Mesendoderm (in vitro differentiated cells): ENCODE measurements around the gene GGNBP2.

ENCODE experiments used
- DNase-seq: peaks from one replicate; pipeline ENCODE4 v3.0.0; 2013
- H2AK5ac ChIP-seq: 2 replicates; pipeline ENCODE4 v1.6.1; 2013; ENCODE audit warnings: low read length, inconsistent platforms
- H2BK120ac ChIP-seq: 2 replicates; pipeline ENCODE4 v1.6.1; 2013; ENCODE audit warnings: low read depth, mild to moderate bottlenecking, low read length, moderate library complexity, mixed read lengths
- H2BK15ac ChIP-seq: replicated peaks from 2 replicates; pipeline ENCODE4 v1.6.1; 2013; ENCODE audit warnings: low read depth, mild to moderate bottlenecking, moderate library complexity
- H2BK5ac ChIP-seq: 2 replicates; pipeline ENCODE4 v1.6.1; 2013; ENCODE audit warnings: low read length, inconsistent platforms
- H3K18ac ChIP-seq: 2 replicates; pipeline ENCODE4 v1.6.1; 2013; ENCODE audit warnings: mild to moderate bottlenecking, low read length, mixed read lengths
- H3K23ac ChIP-seq: one replicate; pipeline ENCODE4 v1.6.1; 2013; ENCODE audit warnings: low read length
- H3K27ac ChIP-seq: 2 replicates; pipeline ENCODE4 v1.5.1; 2013; ENCODE audit warnings: low read depth, mild to moderate bottlenecking, inconsistent platforms, low read length, moderate library complexity
- H3K27me3 ChIP-seq: 2 replicates; pipeline ENCODE4 v1.6.1; 2013; ENCODE audit warnings: low read length, control low read depth, mild to moderate bottlenecking, inconsistent platforms; ENCODE audit not compliant: insufficient read depth, poor library complexity
- H3K36me3 ChIP-seq: 2 replicates; pipeline ENCODE4 v1.6.1; 2013; ENCODE audit warnings: low read length, inconsistent platforms; ENCODE audit not compliant: control insufficient read depth, insufficient read depth
- H3K4ac ChIP-seq: one replicate; pipeline ENCODE4 v1.6.1; 2013; ENCODE audit warnings: low read depth, mild to moderate bottlenecking, low read length, moderate library complexity
- H3K4me1 ChIP-seq: 2 replicates; pipeline ENCODE4 v1.6.1; 2013; ENCODE audit warnings: low read depth, low read length, inconsistent platforms; ENCODE audit not compliant: control insufficient read depth
- H3K4me2 ChIP-seq: 2 replicates; pipeline ENCODE4 v1.6.1; 2013; ENCODE audit warnings: low read length
- H3K4me3 ChIP-seq: 2 replicates; pipeline ENCODE4 v1.5.1; 2013; ENCODE audit warnings: mild to moderate bottlenecking, low read length
- H3K56ac ChIP-seq: one replicate; pipeline ENCODE4 v1.6.1; 2013; ENCODE audit warnings: low read length
- H3K79me1 ChIP-seq: 2 replicates; pipeline ENCODE4 v1.6.1; 2013; ENCODE audit warnings: low read length, inconsistent platforms
- H3K79me2 ChIP-seq: 2 replicates; pipeline ENCODE4 v1.6.1; 2013; ENCODE audit warnings: mild to moderate bottlenecking, low read length; ENCODE audit not compliant: control insufficient read depth, insufficient read depth
- H3K9ac ChIP-seq: 2 replicates; pipeline ENCODE4 v1.6.1; 2013; ENCODE audit warnings: low read length, inconsistent platforms
- H4K5ac ChIP-seq: one replicate; pipeline ENCODE4 v1.6.1; 2013; ENCODE audit warnings: low read length
- H4K8ac ChIP-seq: one replicate; pipeline ENCODE4 v1.6.1; 2013; ENCODE audit warnings: low read depth, mild to moderate bottlenecking, control low read depth, low read length, moderate library complexity
- WGBS: extraction: QIAGEN DNeasy Blood & Tissue Kit; methylation state at CpG from one replicate; pipeline ENCODE4 v1.1.7; 2013; ENCODE audit warnings: low lambda C conversion rate, missing lambda C conversion rate; ENCODE audit not compliant: insufficient coverage; ENCODE audit errors: extremely low coverage; 5-methylcytosine and 5-hydroxymethylcytosine counted together

The GGNBP2 gene

DNA sequence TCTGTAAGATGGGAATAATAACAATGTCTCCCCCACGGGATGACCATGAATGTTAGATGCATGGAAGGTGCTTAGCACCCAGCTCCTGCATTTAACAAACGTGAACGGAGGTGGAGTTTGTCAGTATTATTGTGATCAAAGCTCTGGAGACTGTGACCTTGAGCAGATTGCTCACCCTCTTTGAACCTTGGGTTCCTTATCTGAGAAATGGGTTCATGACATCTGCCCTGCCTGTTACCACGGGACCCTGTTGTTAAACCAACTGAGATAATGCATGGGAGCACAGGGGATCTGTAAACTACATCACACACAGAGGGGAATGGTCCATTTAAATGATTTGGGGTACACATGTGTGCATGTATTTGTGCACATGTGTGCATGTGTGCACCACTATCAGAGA, 86.3 kb downstream of the GGNBP2 start:
- no peaks in the 10 kb centered on the region for H3K27me3 ChIP-seq
- no peak overlapping the region for H3K4me3 ChIP-seq
- no peak overlapping the region for H3K9ac ChIP-seq
- WGBS, result no CpG with 5 or more reads among the region's 4 CpGs
- H3K36me3 ChIP-seq, result no peaks in the 10 kb centered on the region
- H3K4ac ChIP-seq, result no peak overlapping the region
- no peak overlapping the region for H2AK5ac ChIP-seq
- H3K79me1 ChIP-seq, result no peaks in the 10 kb centered on the region
- H2BK5ac ChIP-seq, result no peak overlapping the region
- no peak overlapping the region for H3K4me2 ChIP-seq
- H3K4me1 ChIP-seq, result peaks cover 7% of the 10 kb centered on the region
- H3K79me2 ChIP-seq, result no peaks in the 10 kb centered on the region
- no peak overlapping the region for H4K8ac ChIP-seq
- no peak overlapping the region for H3K27ac ChIP-seq
- H3K23ac ChIP-seq, result no peak overlapping the region
- no peak for DNase-seq
- H2BK15ac ChIP-seq, result no peak overlapping the region
- no peak overlapping the region for H3K18ac ChIP-seq
- no peak overlapping the region for H3K56ac ChIP-seq
- no peak overlapping the region for H2BK120ac ChIP-seq
- no peak overlapping the region for H4K5ac ChIP-seq

GRCh38 chr17:36632916-36633771, 88.4 kb downstream of the GGNBP2 start:
- no peaks in the 10 kb centered on the region for H3K27me3 ChIP-seq
- H3K9ac ChIP-seq, result peak overlapping the region; percentile 35
- H2AK5ac ChIP-seq, result peak overlapping the region; percentile 6
- H2BK5ac ChIP-seq, result peak overlapping the region; percentile 63
- no peaks in the 10 kb centered on the region for H3K36me3 ChIP-seq
- H3K4me2 ChIP-seq, result peak overlapping the region; percentile 51
- no peak overlapping the region for H4K5ac ChIP-seq
- peak overlapping the region; percentile 77 for H3K56ac ChIP-seq
- H3K23ac ChIP-seq, result no peak overlapping the region
- peaks cover 7% of the 10 kb centered on the region for H3K4me1 ChIP-seq
- H4K8ac ChIP-seq, result no peak overlapping the region
- H3K4me3 ChIP-seq, result no peak overlapping the region
- H3K18ac ChIP-seq, result no peak overlapping the region
- no peaks in the 10 kb centered on the region for H3K79me2 ChIP-seq
- peak; percentile 77 for DNase-seq
- WGBS, result no CpG with 5 or more reads among the region's 18 CpGs
- no peak overlapping the region for H2BK15ac ChIP-seq
- no peaks in the 10 kb centered on the region for H3K79me1 ChIP-seq
- H2BK120ac ChIP-seq, result no peak overlapping the region
- no peak overlapping the region for H3K27ac ChIP-seq
- H3K4ac ChIP-seq, result no peak overlapping the region
